ENCODE results near the gene SNX27. TPM values are rescaled to one million over a fixed set of nuclear protein-coding genes. Genes with fewer than 3 reads are reported as not detected.

Gene SNX27
- total RNA-seq, 1 donor from 2014 or later = 33.7 TPM

DNA sequence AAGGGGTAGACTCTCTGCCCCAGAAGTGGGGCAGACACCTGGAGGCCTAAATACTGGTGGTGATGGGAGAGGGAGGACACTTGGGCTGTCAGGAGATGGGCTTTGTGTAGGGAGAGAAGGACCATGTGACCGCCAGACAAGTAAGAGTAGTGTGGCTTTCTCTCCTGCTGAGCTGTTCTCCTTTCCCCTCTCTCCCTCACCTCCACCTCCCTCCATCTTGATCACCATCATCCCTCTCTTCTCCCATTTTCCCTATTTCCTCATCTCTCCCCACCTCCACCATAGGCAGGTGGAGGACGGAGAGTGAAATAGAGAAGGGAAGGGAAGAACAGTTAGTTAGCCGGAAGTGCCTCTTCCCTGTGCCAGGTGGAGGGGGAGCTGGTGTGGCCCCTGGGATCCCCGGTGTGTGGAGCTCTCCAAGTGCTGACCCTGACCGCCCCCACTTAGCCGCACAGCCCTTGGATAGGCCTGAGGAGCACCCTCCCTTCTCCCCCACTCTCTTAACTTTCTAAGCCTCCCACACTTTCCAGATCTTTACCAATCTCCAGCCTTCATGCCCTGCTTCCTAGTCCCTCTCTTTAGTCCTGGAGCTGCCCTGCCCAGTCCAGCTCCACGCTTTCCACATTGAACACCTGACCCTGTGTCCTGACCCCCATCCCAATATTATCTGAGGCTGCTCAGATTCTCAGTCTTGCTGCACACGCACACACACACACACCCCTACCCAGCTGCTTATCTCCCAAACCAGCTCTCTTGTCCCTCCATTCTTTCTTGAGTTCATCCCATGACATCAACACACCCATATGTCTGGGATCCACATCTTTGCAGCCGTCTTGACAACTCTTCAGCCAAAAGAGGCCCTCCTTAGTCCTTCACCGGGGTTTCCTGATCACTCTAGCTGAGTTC is 103.2 kb downstream of the SNX27 start:
- intact Hi-C loops (cut with micrococcal nuclease) = no loop called here
- DNase-seq (no peak), ATAC-seq (no peak)

DNA sequence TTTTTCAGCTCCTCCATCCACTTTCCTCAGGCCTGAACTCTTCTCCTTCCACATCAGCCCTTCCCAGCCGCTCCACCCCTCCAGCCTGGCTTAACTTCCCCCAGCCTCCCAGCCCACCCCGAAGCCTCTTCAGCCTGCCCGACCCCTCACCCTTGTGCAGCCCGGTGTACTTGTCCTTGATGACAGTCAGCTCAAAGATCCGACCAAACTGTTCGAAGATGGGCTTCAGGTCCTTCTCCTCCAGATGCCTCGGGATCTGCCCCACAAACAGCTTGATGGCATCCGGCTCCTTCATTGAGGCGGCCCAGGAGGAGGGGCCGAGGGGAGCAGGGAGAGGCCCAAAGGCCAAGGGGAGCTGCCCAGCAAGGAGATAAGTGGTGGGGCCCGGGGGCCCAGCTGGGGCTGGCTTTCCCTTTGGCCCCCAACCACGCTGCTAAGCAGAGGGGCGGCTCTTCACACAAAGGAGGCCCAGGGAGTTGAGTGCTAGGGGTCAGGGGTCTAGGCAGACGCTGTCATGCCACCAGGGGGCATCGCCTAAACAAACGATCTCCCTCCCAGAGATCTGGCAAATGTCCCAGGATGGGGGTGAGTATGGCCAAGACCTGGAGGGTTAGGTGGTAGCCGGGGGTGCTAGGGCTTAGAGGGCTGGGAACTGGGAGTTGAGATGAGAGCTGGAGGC is 104.0 kb downstream of the SNX27 start:
- no peak for ATAC-seq
- intact Hi-C loops (cut with micrococcal nuclease) = no loop called here
- DNase-seq = no peak

- no peak for DNase-seq
- no peak for ATAC-seq
- intact Hi-C loops (cut with micrococcal nuclease) = no loop called here
Observed at GRCh38 chr1:151716405-151716762, 104.5 kb downstream of the SNX27 start.

- intact Hi-C loops (cut with micrococcal nuclease) = no loop called here
- DNase-seq = no peak
- no peak for ATAC-seq
Observed at GRCh38 chr1:151716771-151717631, 105.2 kb downstream of the SNX27 start, which contains the start of gene CELF3. Gene CELF3, minus strand, starts transcription at chr1:151716803. Its CDS starts 783 bp downstream, at chr1:151716020.

GRCh38 chr1:151718011-151718431 is 106.2 kb downstream of the SNX27 start:
- ATAC-seq (peak; percentile 80), DNase-seq (no peak)
- intact Hi-C loops (cut with micrococcal nuclease) = no loop called here

GRCh38 chr1:151718666-151719065 is 106.8 kb downstream of the SNX27 start:
- DNase-seq = no peak
- ATAC-seq = no peak
- intact Hi-C loops (cut with micrococcal nuclease) = no loop called here

DNA sequence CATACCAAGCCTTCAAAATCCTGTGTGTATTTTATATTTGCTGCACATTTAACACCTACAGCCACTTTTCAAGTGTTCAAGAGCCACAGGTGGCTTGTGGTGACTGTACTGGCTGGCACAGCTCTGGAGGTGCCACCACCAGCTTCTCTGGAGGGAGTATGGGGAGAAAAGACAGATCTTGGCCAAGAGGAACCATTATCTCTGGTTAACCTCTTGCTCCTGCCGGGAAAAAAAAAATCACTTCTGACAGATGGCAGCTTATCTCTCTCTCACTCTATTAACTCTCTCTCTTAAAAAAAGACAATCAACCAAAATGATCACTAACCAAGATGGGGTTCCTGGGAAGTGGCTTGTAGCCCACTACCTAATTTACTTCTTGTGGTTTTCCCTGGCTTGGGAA is 108.3 kb downstream of the SNX27 start:
- intact Hi-C loops (cut with micrococcal nuclease) = loop anchor here (10.0 kb wide), 1 partner anchor 275 kb away; no protein-coding TSS in a partner anchor
- ATAC-seq = no peak
- DNase-seq = no peak

GRCh38 chr1:151720554-151720953 is 108.7 kb downstream of the SNX27 start:
- intact Hi-C loops (cut with micrococcal nuclease) = loop anchor here (10.0 kb wide), 1 partner anchor 276 kb away; no protein-coding TSS in a partner anchor
- DNase-seq = no peak
- ATAC-seq = peak; percentile 72

DNA sequence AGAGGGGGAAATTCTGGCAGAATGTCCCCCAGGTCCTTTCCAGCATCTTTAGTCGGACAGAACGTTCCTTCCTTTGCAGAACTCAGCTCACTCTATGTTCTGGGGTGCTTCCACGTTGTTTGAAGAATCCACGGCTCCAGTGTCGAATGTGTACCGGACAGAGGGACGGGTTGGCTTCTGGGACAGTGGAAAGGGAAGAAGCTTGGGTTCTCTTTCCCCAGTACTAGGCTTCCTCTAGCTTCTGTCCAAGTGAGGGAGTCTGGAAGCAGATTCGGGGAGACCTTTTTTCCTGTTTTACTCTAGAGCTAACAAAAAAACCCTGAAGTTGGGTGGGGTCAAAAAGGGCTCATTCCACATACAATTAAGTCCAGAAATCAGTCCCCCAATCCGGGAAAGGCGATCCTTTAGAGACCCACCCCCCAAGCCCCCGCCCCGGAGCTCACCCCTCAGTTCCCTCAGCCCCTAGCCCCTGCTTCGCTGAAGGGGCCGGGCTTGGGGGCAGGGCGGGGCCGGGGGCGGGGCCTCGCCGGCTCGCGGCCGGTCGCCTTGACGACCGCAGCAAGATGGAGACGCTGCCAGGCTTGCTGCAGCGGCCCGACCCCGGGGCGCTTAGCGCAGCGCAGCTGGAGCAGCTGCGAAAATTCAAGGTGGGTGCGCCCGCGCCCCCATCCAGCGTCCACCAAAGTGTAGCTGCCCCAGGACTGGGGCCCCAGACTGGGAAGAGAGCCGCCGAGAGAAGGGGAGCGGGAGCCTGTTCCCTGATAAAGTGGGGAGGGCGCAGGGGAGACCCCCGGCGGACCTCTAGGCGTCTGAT is 109.3 kb downstream of the SNX27 start, which contains the start of gene RIIAD1:
Gene RIIAD1, plus strand, starts transcription at position 549 of the 814 bp plus-strand sequence. Its CDS starts 15 bp downstream, at position 564.
- intact Hi-C loops (cut with micrococcal nuclease) = loop anchor here (10.0 kb wide), 1 partner anchor 276 kb away; no protein-coding TSS in a partner anchor
- DNase-seq = peak; percentile 65

GRCh38 chr1:151721788-151722510 is 110.1 kb downstream of the SNX27 start:
- ATAC-seq (no peak), DNase-seq (no peak)
- intact Hi-C loops (cut with micrococcal nuclease) = loop anchor here (10.0 kb wide), 1 partner anchor 277 kb away; no protein-coding TSS in a partner anchor

More for the DNA sequence above, 109.3 kb downstream of the SNX27 start, which contains the start of gene RIIAD1:
- ATAC-seq = peak; percentile 84

GRCh38 chr1:151723726-151724370 is 112.0 kb downstream of the SNX27 start:
- DNase-seq = no peak
- ATAC-seq = no peak
- intact Hi-C loops (cut with micrococcal nuclease) = loop anchor here (10.0 kb wide), 1 partner anchor 279 kb away; no protein-coding TSS in a partner anchor

GRCh38 chr1:151728151-151729054 is 116.6 kb downstream of the SNX27 start:
- intact Hi-C loops (cut with micrococcal nuclease) = loop anchor here (10.0 kb wide), 1 partner anchor 284 kb away; no protein-coding TSS in a partner anchor
- no peak for DNase-seq
- peak; percentile 91 for ATAC-seq

- intact Hi-C loops (cut with micrococcal nuclease) = loop anchor here (10.0 kb wide), 1 partner anchor 285 kb away; no protein-coding TSS in a partner anchor
- ATAC-seq = no peak
- no peak for DNase-seq
Observed at GRCh38 chr1:151729157-151729965, 117.5 kb downstream of the SNX27 start.

DNA sequence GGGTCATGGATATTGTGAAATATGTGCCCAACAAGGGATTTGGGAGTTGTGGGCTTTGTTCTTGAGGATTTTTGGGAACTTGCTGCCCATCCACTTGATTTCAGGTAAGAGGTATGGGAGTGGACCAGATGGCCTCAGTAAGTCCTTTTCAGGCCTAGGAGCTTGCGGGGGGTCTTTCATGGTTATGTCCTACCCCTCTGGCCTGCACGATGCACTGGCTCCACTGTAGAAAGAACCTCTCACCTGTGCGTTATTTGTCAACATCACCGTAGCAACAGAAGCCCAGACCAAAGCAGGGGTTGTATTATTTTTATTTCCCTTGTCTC is 118.1 kb downstream of the SNX27 start:
- intact Hi-C loops (cut with micrococcal nuclease) = loop anchor here (10.0 kb wide), 3 partner anchors 135 to 285 kb away; no protein-coding TSS in a partner anchor
- DNase-seq = no peak
- no peak for ATAC-seq

DNA sequence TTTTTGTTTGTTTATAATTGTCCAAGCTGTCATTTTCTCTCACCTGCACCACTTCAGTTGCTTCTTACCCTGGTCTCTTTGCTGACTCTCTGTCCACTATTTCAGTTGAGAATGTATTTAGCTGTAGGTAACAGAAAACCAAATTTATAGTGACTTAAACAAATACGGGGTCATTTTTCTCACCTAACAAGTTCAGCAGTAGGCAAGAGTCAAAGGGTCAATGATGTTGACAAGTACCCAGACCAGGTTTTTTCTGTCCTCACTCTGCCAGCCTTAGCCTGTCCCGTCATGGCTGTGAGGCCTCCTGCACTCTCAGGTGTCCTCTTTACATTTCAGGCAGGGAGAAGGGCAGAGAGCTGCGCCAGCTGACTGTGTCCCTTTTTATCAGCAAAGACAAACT is 121.3 kb downstream of the SNX27 start:
- ATAC-seq (no peak), DNase-seq (no peak)
- intact Hi-C loops (cut with micrococcal nuclease) = loop anchor here (10.0 kb wide), 2 partner anchors 138 to 198 kb away; no protein-coding TSS in a partner anchor

Data from left ventricle myocardium superior (tissue), 1 donor.